Activated T-cell treated with anti-CD3 and anti-CD28 coated beads, Interleukin-2, amount 50 U/mL, for 72 hours (primary cell): ENCODE data around the gene GPR137. TPM values are rescaled to one million over a fixed set of nuclear protein-coding genes. Genes with fewer than 3 reads are reported as not detected.

Experiments
- ATAC-seq, 2 donors: fragments of 150-1000 bp; cut with Tn5 transposase; replicated peaks in 1 of 2; 2 replicates each; pipeline ENCODE4 v1.10.0; 2021; ENCODE audit warnings: moderate library complexity in 2 of 2, mild to moderate bottlenecking in 1 of 2
- DNase-seq, 2 donors: peaks; one replicate each; pipeline ENCODE4 v3.0.0; 2021 to 2022; ENCODE audit warnings: mixed read lengths in 1 of 2
- H3K27ac Mint-ChIP-seq: one replicate; pipeline ENCODE4 v1.8.0; 2022; ENCODE audit warnings: mild to moderate bottlenecking, moderate library complexity, mixed read lengths
- H3K27me3 Mint-ChIP-seq: one replicate; pipeline ENCODE4 v1.8.0; 2022; ENCODE audit warnings: low read depth, mixed read lengths
- H3K36me3 Mint-ChIP-seq, 2 donors: one replicate each; pipeline ENCODE4 v1.8.0; 2022; ENCODE audit warnings: mixed read lengths in 2 of 2, mild to moderate bottlenecking in 1 of 2; ENCODE audit not compliant: insufficient read depth in 2 of 2
- H3K4me1 Mint-ChIP-seq: one replicate; pipeline ENCODE4 v1.8.0; 2022; ENCODE audit warnings: low read depth, mixed read lengths
- H3K4me3 Mint-ChIP-seq, 2 donors: one replicate each; pipeline ENCODE4 v1.8.0; 2022; ENCODE audit warnings: mild to moderate bottlenecking in 2 of 2, mixed read lengths in 2 of 2, moderate library complexity in 2 of 2
- H3K9me3 Mint-ChIP-seq, 2 donors: one replicate each; pipeline ENCODE4 v1.8.0; 2022; ENCODE audit warnings: mixed read lengths in 2 of 2
- total RNA-seq, 2 donors: library from RNA; stranded (reverse); gene quantifications; one replicate each; pipeline ENCODE4 v1.2.3, GENCODE V29; 2022

Gene GPR137, protein sequence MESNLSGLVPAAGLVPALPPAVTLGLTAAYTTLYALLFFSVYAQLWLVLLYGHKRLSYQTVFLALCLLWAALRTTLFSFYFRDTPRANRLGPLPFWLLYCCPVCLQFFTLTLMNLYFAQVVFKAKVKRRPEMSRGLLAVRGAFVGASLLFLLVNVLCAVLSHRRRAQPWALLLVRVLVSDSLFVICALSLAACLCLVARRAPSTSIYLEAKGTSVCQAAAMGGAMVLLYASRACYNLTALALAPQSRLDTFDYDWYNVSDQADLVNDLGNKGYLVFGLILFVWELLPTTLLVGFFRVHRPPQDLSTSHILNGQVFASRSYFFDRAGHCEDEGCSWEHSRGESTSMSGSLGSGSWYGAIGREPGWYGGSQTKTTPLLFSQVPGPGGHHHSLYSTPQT
- total RNA-seq: 10 to 100 TPM; 57.1 to 67.4 TPM

DNA sequence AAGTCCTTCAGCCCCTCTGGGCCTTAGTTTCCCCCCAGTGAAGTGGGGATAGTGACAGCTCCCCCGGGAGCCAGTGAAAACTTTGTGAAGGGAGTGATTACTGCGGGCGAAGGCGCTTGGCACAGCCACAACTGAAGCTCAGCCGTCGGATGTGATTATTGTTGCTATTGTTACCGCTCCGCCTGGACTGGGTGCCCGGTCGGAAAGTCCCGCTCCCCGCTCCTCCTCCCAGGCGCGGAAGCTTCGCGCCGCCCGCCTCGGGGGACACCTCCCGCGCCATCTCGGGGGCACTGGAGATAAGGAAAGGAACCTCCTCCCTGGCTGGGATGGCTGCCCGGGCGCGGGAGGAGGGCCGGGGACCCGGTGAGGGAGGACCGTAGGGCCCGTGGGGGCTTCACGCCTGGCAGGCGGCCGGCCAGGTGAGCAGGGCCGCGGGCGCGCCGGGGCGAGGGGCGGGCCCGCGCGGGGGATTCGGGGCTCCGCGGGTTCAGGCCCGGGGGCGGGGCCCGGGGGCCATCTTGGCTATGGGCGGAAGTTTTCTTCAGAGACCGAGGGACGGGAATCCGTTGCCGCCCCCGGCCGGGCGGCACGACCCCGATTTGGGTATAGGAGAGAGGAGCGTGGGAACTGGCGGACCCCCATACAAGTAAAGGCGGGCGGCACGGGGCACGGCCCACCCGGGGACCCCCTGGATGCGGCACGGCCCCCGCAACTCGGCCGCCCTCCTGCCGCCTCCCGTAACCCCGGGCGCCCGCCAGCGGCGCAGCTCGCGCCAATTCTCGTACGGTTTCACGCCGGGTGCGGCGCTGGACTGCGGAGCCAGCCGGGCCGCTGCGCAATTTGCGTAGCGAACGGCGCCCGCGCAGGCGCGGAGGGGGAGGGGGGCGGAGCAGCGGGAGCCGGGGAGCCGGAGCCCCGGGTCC lies at the start of gene GPR137:
Gene GPR137 (plus strand): TSS at position 887 of the 923 bp plus-strand sequence. CDS start 677 bp downstream, outside the sequence.
- Mint-ChIP-seq H3K4me3 (peak within 1 kb of the TSS; percentile 93 to 94), H3K4me1 (peaks cover 26% of the 10 kb centered on the region), H3K9me3 (no peaks in the 10 kb centered on the region), H3K27ac (peak within 1 kb of the TSS; percentile 87), H3K27me3 (peaks cover under 1% of the 10 kb centered on the region), H3K36me3 (peaks cover 3 to 5% of the 10 kb centered on the region in 2 donors)
- ATAC-seq (peak; percentile 71 to 76), DNase-seq (peak; percentile 94 to 97)

GRCh38 chr11:64237484-64237951 lies 48.1 kb upstream of the GPR137 start:
- Mint-ChIP-seq H3K27ac (peak overlapping the region; percentile 65), H3K9me3 (no peaks in the 10 kb centered on the region), H3K4me1 (peaks cover 36% of the 10 kb centered on the region), H3K36me3 (peaks cover 1% of the 10 kb centered on the region in 2 donors), H3K4me3 (no peak overlapping the region), H3K27me3 (no peaks in the 10 kb centered on the region)
- ATAC-seq: no peak
- DNase-seq: no peak

DNA sequence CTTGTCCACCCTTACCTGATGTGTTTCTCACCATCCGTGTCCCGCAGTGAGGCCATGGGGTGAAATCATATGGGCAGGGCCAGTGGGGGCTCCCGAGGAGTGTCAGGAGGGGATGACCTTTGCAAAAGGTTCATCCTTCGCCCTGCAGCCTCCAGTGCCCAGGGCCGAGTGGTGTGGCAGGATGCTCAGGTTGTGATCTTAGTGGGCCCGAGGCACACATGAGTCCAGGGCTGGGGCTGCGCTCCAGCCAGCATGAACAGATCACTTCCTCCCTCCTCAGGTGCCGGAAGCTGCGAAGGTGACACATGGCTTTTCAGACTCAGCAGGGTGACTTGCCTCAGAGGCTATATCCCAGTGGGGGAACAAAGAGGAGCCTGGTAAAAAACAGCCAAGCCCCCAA lies 47.6 kb upstream of the GPR137 start:
- Mint-ChIP-seq H3K27ac (no peak overlapping the region), H3K36me3 (peaks cover 1% of the 10 kb centered on the region in 2 donors), H3K9me3 (no peaks in the 10 kb centered on the region), H3K4me1 (peaks cover 38% of the 10 kb centered on the region), H3K4me3 (no peak overlapping the region), H3K27me3 (no peaks in the 10 kb centered on the region)
- ATAC-seq (no peak), DNase-seq (no peak)

GRCh38 chr11:64238999-64239398 lies 46.6 kb upstream of the GPR137 start:
- H3K27ac Mint-ChIP-seq: peak overlapping the region; percentile 28
- peaks cover 1% of the 10 kb centered on the region in 2 donors for H3K36me3 Mint-ChIP-seq
- no peaks in the 10 kb centered on the region for H3K27me3 Mint-ChIP-seq
- ATAC-seq: no peak
- H3K4me3 Mint-ChIP-seq: no peak overlapping the region
- peaks cover 38% of the 10 kb centered on the region for H3K4me1 Mint-ChIP-seq
- no peaks in the 10 kb centered on the region for H3K9me3 Mint-ChIP-seq
- DNase-seq: no peak

GRCh38 chr11:64239662-64240434 lies 45.8 kb upstream of the GPR137 start:
- peak overlapping the region; percentile 88 to 93 for H3K4me3 Mint-ChIP-seq
- DNase-seq (no peak), ATAC-seq (no peak)
- peaks cover 1% of the 10 kb centered on the region in 2 donors for H3K36me3 Mint-ChIP-seq
- H3K4me1 Mint-ChIP-seq: peaks cover 41% of the 10 kb centered on the region
- no peaks in the 10 kb centered on the region for H3K9me3 Mint-ChIP-seq
- no peaks in the 10 kb centered on the region for H3K27me3 Mint-ChIP-seq
- peak overlapping the region; percentile 96 for H3K27ac Mint-ChIP-seq

- Mint-ChIP-seq H3K4me3 (peak within 1 kb of the TSS; percentile 88 to 93), H3K27me3 (no peaks in the 10 kb centered on the region), H3K27ac (peak within 1 kb of the TSS; percentile 96), H3K9me3 (no peaks in the 10 kb centered on the region), H3K36me3 (peaks cover 1% of the 10 kb centered on the region in 2 donors), H3K4me1 (peaks cover 35% of the 10 kb centered on the region)
- ATAC-seq (peak; percentile 67 to 72), DNase-seq (peak; percentile 99 to 100)
Observed at GRCh38 chr11:64240435-64241240, 45.0 kb upstream of the GPR137 start, which contains the start of gene FKBP2. TSS of gene FKBP2 (plus strand) at chr11:64241095. CDS start at chr11:64242388, 1,293 bp downstream.

DNA sequence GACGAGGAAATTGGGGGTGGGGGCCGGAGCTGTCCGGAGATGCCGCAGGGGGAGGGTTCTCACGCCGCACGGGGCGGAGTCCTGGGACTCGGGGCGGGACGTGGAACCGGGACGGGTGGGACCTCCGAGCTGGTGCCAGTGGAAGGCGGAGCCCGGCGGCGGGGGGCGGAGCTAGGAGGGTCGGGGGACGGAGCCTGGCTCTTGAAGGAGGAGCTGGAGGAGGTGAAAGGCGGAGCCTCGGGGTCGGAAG lies 44.5 kb upstream of the GPR137 start:
- peak overlapping the region; percentile 88 for H3K27ac Mint-ChIP-seq
- DNase-seq (peak; percentile 100), ATAC-seq (peak; percentile 83 to 87)
- H3K4me1 Mint-ChIP-seq: peaks cover 33% of the 10 kb centered on the region
- no peaks in the 10 kb centered on the region for H3K27me3 Mint-ChIP-seq
- H3K36me3 Mint-ChIP-seq: peaks cover 1% of the 10 kb centered on the region in 2 donors
- H3K4me3 Mint-ChIP-seq: peak overlapping the region; percentile 88 to 93
- no peaks in the 10 kb centered on the region for H3K9me3 Mint-ChIP-seq

DNA sequence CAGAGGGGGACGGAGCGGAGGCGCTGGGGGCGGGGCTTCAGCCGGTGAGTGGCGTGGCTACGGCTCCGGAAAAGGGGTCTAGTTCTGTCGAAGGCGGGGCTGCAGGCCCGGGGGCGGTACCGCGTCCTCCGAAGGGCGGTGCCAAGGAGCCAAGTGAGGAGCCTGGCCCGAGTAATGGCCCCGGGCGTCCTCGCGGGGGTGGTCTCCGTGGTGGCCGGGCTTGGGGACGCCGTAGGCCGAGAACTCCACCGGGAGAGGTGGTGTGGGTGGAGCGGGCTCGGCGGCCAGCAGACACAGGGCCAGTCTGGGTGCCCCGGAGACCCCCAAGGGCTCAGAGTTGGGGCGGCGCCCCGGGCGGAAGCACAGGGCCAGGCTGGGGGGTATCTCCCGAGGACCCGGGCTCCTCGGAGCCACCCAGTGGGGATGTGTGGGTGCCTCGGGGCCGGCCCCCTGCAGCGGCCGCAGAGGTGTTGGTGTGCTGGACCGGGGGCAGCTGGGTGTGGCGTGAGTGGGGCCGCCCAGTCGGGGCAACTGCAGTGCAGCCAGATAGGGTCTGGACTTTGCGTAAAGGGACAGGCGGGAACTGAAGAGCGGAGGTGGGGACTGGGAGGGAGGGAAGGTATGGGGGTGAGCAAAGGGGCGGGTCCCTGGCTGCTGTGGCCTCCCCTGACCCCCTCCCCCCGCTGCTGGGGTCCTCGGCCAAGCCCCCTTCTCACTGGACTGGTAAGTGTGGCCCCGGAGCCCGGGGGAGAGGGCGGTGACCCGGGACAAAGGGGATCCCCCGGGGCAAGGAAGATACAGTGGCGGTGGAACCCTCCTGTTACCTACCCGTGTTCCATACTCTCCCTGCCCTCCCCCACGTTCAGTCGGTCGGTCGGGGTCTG lies 43.9 kb upstream of the GPR137 start:
- H3K4me3 Mint-ChIP-seq: peak overlapping the region; percentile 88 to 93
- H3K27me3 Mint-ChIP-seq: no peaks in the 10 kb centered on the region
- ATAC-seq (peak; percentile 5 to 8), DNase-seq (no peak)
- peak overlapping the region; percentile 88 for H3K27ac Mint-ChIP-seq
- H3K9me3 Mint-ChIP-seq: no peaks in the 10 kb centered on the region
- H3K4me1 Mint-ChIP-seq: peaks cover 33% of the 10 kb centered on the region
- H3K36me3 Mint-ChIP-seq: peaks cover 1% of the 10 kb centered on the region in 2 donors

DNA sequence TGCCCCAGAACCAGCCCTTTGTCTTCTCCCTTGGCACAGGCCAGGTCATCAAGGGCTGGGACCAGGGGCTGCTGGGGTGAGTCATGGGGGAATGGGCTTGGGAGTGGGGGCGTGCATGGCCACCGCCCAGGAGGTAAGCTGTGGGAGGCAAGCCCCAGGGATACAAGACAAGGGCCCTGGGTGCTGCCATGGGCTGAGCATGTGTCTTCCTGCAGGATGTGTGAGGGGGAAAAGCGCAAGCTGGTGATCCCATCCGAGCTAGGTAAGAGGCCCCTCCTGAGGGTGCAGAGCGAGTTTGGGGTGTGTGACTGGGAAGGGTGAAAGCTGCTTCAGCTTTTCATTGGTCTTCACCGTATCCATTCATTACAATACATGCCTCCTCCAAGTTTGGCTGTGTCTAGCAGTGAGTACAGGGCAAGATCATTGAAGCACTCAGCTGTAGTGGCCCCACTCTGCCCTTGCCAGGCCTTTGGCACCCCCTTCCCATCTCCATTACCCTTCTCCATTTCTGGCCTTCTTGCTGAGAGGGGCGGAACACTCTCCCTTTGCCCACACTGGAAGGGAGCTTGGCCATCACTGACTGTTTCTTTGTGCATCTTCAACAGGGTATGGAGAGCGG lies 42.3 kb upstream of the GPR137 start:
- ATAC-seq (no peak), DNase-seq (no peak)
- no peaks in the 10 kb centered on the region for H3K9me3 Mint-ChIP-seq
- H3K4me3 Mint-ChIP-seq: peak overlapping the region; percentile 88 to 93
- peaks cover 40% of the 10 kb centered on the region for H3K4me1 Mint-ChIP-seq
- no peaks in the 10 kb centered on the region for H3K27me3 Mint-ChIP-seq
- no peak overlapping the region for H3K27ac Mint-ChIP-seq
- H3K36me3 Mint-ChIP-seq: peaks cover 1% of the 10 kb centered on the region in 2 donors

GRCh38 chr11:64244107-64244506 lies 41.5 kb upstream of the GPR137 start:
- peaks cover 1% of the 10 kb centered on the region in 2 donors for H3K36me3 Mint-ChIP-seq
- peak overlapping the region; percentile 31 to 93 for H3K4me3 Mint-ChIP-seq
- DNase-seq: no peak
- H3K27me3 Mint-ChIP-seq: no peaks in the 10 kb centered on the region
- H3K4me1 Mint-ChIP-seq: peaks cover 40% of the 10 kb centered on the region
- no peak overlapping the region for H3K27ac Mint-ChIP-seq
- no peaks in the 10 kb centered on the region for H3K9me3 Mint-ChIP-seq
- no peak for ATAC-seq

- Mint-ChIP-seq H3K27ac (no peak overlapping the region), H3K36me3 (peaks cover 1% of the 10 kb centered on the region in 2 donors), H3K9me3 (no peaks in the 10 kb centered on the region), H3K4me3 (peak overlapping the region; percentile 93), H3K4me1 (peaks cover 42% of the 10 kb centered on the region), H3K27me3 (no peaks in the 10 kb centered on the region)
- ATAC-seq: no peak
- DNase-seq: no peak
Observed at GRCh38 chr11:64244966-64245365, 40.7 kb upstream of the GPR137 start.
